ENCODE results near the gene MAGEA4.

Gene MAGEA4

GRCh38 chrX:151935358-151935757 lies 22.7 kb downstream of the MAGEA4 start:
- no peak for DNase-seq

- DNase-seq: no peak
These were observed 25.5 kb downstream of the MAGEA4 start for GRCh38 chrX:151938172-151938571.

- no peak for DNase-seq
These were observed 42.0 kb downstream of the MAGEA4 start for GRCh38 chrX:151954730-151955129.

- DNase-seq: no peak
These were observed 45.4 kb downstream of the MAGEA4 start for GRCh38 chrX:151958101-151958500.

- DNase-seq: no peak
These were observed 49.3 kb downstream of the MAGEA4 start for GRCh38 chrX:151962034-151962433.

GRCh38 chrX:151966236-151966635 lies 53.5 kb downstream of the MAGEA4 start:
- DNase-seq: no peak

- no peak for DNase-seq
These were observed 57.3 kb downstream of the MAGEA4 start for GRCh38 chrX:151970027-151970426.

GRCh38 chrX:151970661-151971060 lies 58.0 kb downstream of the MAGEA4 start:
- DNase-seq: no peak

GRCh38 chrX:151973060-151973661 lies 60.5 kb downstream of the MAGEA4 start:
- no peak for DNase-seq

GRCh38 chrX:151973851-151974335 lies 61.2 kb downstream of the MAGEA4 start:
- no peak for DNase-seq

Measured in NCI-H774 (cell line).